K562 (cell line): ENCODE results near the gene TBC1D2.

Source experiments
- BRCA1 ChIP-seq, 2 experiments: fragments of 450-650 bp in 1 of 2; sonication (generic) in 1 of 2; formaldehyde crosslinking in 1 of 2; IDR thresholded peaks; 2 replicates each; pipeline versions ENCODE4 v1.5.0 to v1.6.1; 2017 to 2020; ENCODE audit warnings: mild to moderate bottlenecking in 1 of 2, missing genetic modification reagents in 1 of 2
- MAZ ChIP-seq, 2 experiments: fragments of 450-650 bp in 1 of 2; sonication (generic) in 1 of 2; formaldehyde crosslinking; IDR thresholded peaks in 1 of 2; conservative IDR thresholded peaks in 1 of 2; 2 replicates each; pipeline versions ENCODE4 v1.4.0 to v1.5.0; 2020; ENCODE audit warnings: mild to moderate bottlenecking in 1 of 2, missing genetic modification reagents in 1 of 2
- NR2C2 ChIP-seq, 2 experiments: fragments of 200-800 bp in 1 of 2; sonication (Bioruptor generic) in 1 of 2; sonication (generic) in 1 of 2; formaldehyde crosslinking in 1 of 2; IDR thresholded peaks; 2 replicates each; pipeline versions ENCODE4 v1.6.1 to v1.8.0; 2016 to 2022; ENCODE audit warnings: mild to moderate bottlenecking in 1 of 2, missing compliant biosample characterization in 1 of 2, missing genetic modification characterization in 1 of 2, missing genetic modification reagents in 1 of 2
- RAD21 ChIP-seq, 2 experiments: fragments of 250-450 bp in 1 of 2; fragments of 450-650 bp in 1 of 2; sonication (Bioruptor Pico) in 1 of 2; formaldehyde crosslinking in 1 of 2; IDR thresholded peaks in 1 of 2; conservative IDR thresholded peaks in 1 of 2; 2 replicates each; pipeline versions ENCODE4 v1.4.0 to v1.8.0; 2020 to 2022; ENCODE audit warnings: mild to moderate bottlenecking in 2 of 2, moderate library complexity in 1 of 2
- STAG1 ChIP-seq: sonication (generic); formaldehyde crosslinking; IDR thresholded peaks from 2 replicates; pipeline ENCODE4 v1.5.0; 2020; ENCODE audit warnings: missing genetic modification reagents, borderline replicate concordance
- TF ChIP-seq, protein P1 (sequence below): fragments of 250-450 bp; sonication (Bioruptor Pico); IDR thresholded peaks from 2 replicates; pipeline ENCODE4 v1.4.0; 2020; ENCODE audit warnings: mild to moderate bottlenecking, moderate library complexity, borderline replicate concordance
- TF ChIP-seq, protein P2 (sequence below): sonication (generic); formaldehyde crosslinking; IDR thresholded peaks from 2 replicates; pipeline ENCODE4 v1.8.1; 2022; ENCODE audit warnings: missing genetic modification reagents
- TF ChIP-seq, protein P3 (sequence below), 3 experiments: IDR thresholded peaks in 2 of 3; conservative IDR thresholded peaks in 1 of 3; 2 replicates each; pipeline ENCODE4 v1.5.1; 2011 to 2012; ENCODE audit warnings: low read length in 3 of 3, mild to moderate bottlenecking in 3 of 3, control low read depth in 2 of 3, improper control_type of control experiment in 1 of 3, inconsistent platforms in 1 of 3, low read depth in 1 of 3, mixed read lengths in 1 of 3, moderate library complexity in 1 of 3; ENCODE audit not compliant: insufficient read depth in 2 of 3
- TF ChIP-seq, protein P4 (sequence below): fragments of 450-650 bp; formaldehyde crosslinking; IDR thresholded peaks from 2 replicates; pipeline ENCODE4 v1.4.0; 2020; ENCODE audit warnings: mild to moderate bottlenecking, mixed read lengths
- TF ChIP-seq, protein P5 (sequence below), 2 experiments: fragments of 250-450 bp in 1 of 2; fragments of 450-650 bp in 1 of 2; sonication (Bioruptor Pico) in 1 of 2; IDR thresholded peaks; 2 replicates each; pipeline versions ENCODE4 v1.6.1 to v1.8.0; 2016 to 2021; ENCODE audit warnings: mild to moderate bottlenecking in 2 of 2, moderate library complexity in 2 of 2, missing compliant biosample characterization in 1 of 2, missing genetic modification characterization in 1 of 2

DNA sequence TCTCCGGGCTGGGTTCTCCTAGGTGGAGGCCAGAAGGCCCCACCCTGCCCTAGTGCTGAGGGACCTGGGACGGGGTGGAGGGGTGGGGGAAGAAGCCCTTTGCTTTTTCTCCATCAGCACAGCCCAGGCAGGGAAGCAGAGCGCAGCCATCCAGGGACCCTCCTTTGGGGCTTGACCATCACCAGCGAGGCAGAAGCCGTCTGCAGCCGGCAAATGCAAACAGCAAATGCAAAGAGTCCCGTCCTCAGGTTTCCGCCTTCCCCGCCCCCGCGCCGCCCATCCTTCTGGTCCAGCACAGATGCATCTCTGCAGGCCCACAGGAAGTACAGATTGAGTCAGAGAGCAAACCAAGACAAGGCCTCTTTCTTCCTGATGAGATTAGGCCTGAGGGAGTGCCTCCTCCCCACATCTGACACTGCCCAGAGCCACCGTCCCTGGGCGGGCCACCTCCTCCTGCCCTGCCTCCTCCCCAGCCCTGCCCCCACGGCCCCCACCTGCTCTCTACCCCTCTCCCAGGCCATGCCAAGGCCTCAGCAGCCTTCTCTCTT lies 86.4 kb downstream of the TBC1D2 start:
- TF ChIP-seq, protein P1, sequence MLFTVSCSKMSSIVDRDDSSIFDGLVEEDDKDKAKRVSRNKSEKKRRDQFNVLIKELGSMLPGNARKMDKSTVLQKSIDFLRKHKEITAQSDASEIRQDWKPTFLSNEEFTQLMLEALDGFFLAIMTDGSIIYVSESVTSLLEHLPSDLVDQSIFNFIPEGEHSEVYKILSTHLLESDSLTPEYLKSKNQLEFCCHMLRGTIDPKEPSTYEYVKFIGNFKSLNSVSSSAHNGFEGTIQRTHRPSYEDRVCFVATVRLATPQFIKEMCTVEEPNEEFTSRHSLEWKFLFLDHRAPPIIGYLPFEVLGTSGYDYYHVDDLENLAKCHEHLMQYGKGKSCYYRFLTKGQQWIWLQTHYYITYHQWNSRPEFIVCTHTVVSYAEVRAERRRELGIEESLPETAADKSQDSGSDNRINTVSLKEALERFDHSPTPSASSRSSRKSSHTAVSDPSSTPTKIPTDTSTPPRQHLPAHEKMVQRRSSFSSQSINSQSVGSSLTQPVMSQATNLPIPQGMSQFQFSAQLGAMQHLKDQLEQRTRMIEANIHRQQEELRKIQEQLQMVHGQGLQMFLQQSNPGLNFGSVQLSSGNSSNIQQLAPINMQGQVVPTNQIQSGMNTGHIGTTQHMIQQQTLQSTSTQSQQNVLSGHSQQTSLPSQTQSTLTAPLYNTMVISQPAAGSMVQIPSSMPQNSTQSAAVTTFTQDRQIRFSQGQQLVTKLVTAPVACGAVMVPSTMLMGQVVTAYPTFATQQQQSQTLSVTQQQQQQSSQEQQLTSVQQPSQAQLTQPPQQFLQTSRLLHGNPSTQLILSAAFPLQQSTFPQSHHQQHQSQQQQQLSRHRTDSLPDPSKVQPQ (CRISPR knock-in tag), result no peak
- TF ChIP-seq BRCA1 (IDR thresholded peaks at IDR 0.05) (no peak), BRCA1 (CRISPR knock-in tag; IDR thresholded peaks at IDR 0.05) (no peak), RAD21 (CRISPR knock-in tag; conservative IDR thresholded peaks at IDR 0.05 in 1 of 2, IDR thresholded peaks at IDR 0.05 in 1 of 2) (no peak), MAZ (CRISPR knock-in tag; conservative IDR thresholded peaks at IDR 0.05 in 1 of 2, IDR thresholded peaks at IDR 0.05 in 1 of 2) (peak; percentile 25 to 63; a peak in 2 of 4 replicates), NR2C2 (CRISPR knock-in tag; IDR thresholded peaks at IDR 0.05) (no peak), NR2C2 (tag; IDR thresholded peaks at IDR 0.05) (no peak), STAG1 (CRISPR knock-in tag) (no peak)
- TF ChIP-seq, protein P2, sequence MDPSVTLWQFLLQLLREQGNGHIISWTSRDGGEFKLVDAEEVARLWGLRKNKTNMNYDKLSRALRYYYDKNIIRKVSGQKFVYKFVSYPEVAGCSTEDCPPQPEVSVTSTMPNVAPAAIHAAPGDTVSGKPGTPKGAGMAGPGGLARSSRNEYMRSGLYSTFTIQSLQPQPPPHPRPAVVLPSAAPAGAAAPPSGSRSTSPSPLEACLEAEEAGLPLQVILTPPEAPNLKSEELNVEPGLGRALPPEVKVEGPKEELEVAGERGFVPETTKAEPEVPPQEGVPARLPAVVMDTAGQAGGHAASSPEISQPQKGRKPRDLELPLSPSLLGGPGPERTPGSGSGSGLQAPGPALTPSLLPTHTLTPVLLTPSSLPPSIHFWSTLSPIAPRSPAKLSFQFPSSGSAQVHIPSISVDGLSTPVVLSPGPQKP (CRISPR knock-in tag), result no peak
- TF ChIP-seq, protein P3, sequence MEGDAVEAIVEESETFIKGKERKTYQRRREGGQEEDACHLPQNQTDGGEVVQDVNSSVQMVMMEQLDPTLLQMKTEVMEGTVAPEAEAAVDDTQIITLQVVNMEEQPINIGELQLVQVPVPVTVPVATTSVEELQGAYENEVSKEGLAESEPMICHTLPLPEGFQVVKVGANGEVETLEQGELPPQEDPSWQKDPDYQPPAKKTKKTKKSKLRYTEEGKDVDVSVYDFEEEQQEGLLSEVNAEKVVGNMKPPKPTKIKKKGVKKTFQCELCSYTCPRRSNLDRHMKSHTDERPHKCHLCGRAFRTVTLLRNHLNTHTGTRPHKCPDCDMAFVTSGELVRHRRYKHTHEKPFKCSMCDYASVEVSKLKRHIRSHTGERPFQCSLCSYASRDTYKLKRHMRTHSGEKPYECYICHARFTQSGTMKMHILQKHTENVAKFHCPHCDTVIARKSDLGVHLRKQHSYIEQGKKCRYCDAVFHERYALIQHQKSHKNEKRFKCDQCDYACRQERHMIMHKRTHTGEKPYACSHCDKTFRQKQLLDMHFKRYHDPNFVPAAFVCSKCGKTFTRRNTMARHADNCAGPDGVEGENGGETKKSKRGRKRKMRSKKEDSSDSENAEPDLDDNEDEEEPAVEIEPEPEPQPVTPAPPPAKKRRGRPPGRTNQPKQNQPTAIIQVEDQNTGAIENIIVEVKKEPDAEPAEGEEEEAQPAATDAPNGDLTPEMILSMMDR (IDR thresholded peaks at IDR 0.05 in 2 of 3, conservative IDR thresholded peaks at IDR 0.05 in 1 of 3; ENCODE audit: insufficient read depth in 2 of 3, low read depth in 1 of 3, low read length in 3 of 3), result no peak
- TF ChIP-seq, protein P4, sequence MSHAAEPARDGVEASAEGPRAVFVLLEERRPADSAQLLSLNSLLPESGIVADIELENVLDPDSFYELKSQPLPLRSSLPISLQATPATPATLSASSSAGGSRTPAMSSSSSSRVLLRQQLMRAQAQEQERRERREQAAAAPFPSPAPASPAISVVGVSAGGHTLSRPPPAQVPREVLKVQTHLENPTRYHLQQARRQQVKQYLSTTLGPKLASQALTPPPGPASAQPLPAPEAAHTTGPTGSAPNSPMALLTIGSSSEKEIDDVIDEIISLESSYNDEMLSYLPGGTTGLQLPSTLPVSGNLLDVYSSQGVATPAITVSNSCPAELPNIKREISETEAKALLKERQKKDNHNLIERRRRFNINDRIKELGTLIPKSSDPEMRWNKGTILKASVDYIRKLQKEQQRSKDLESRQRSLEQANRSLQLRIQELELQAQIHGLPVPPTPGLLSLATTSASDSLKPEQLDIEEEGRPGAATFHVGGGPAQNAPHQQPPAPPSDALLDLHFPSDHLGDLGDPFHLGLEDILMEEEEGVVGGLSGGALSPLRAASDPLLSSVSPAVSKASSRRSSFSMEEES, result no peak
- TF ChIP-seq, protein P5, sequence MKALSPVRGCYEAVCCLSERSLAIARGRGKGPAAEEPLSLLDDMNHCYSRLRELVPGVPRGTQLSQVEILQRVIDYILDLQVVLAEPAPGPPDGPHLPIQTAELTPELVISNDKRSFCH (CRISPR knock-in tag; IDR thresholded peaks at IDR 0.05), result no peak
- TF ChIP-seq, protein P5 (tag; IDR thresholded peaks at IDR 0.05), result no peak
